HepG2 (cell line): Measurements from ENCODE around the gene SDR42E2. TPM values are rescaled to one million over a fixed set of nuclear protein-coding genes. Genes with fewer than 3 reads are reported as not detected.
A peak's percentile ranks its signal among the peaks of the same experiment; 100 is the strongest.
"Not testable (repeated sequence)": the region's sequence is repeated elsewhere in the genome, so short reads cannot be mapped to it uniquely, and the experiment has no call there.

Experiments used
- GTF3A ChIP-seq: sonication (generic); formaldehyde crosslinking; conservative IDR thresholded peaks from 2 replicates; pipeline ENCODE4 v1.4.0; 2020; ENCODE audit warnings: mild to moderate bottlenecking, missing genetic modification reagents
- KDM5B ChIP-seq: sonication (generic); formaldehyde crosslinking; IDR thresholded peaks from 2 replicates; pipeline ENCODE4 v1.4.0; 2020; ENCODE audit warnings: missing genetic modification reagents, mild to moderate bottlenecking, borderline replicate concordance
- RXRB ChIP-seq: IDR thresholded peaks from 2 replicates; pipeline ENCODE4 v1.6.1; 2016; ENCODE audit warnings: borderline replicate concordance, missing genetic modification reagents, missing compliant biosample characterization
- SNAI1 ChIP-seq: sonication (generic); formaldehyde crosslinking; IDR thresholded peaks from 2 replicates; pipeline ENCODE4 v1.5.0; 2020; ENCODE audit warnings: mild to moderate bottlenecking, missing genetic modification reagents, borderline replicate concordance
- TCF12 ChIP-seq, 2 experiments: fragments of 450-650 bp in 1 of 2; sonication (generic) in 1 of 2; formaldehyde crosslinking in 1 of 2; IDR thresholded peaks; 2 replicates each; pipeline versions ENCODE4 v1.6.1 to v1.8.0; 2017 to 2022; ENCODE audit warnings: antibody characterized with exemption in 1 of 2, mild to moderate bottlenecking in 1 of 2, missing genetic modification reagents in 1 of 2, moderate library complexity in 1 of 2
- TGIF2 ChIP-seq: IDR thresholded peaks from 2 replicates; pipeline ENCODE4 v1.6.1; 2016; ENCODE audit warnings: control low read depth, missing compliant biosample characterization
- TIGD3 ChIP-seq: sonication (generic); formaldehyde crosslinking; IDR thresholded peaks from 2 replicates; pipeline ENCODE4 v1.5.1; 2020; ENCODE audit warnings: mild to moderate bottlenecking, missing genetic modification reagents, borderline replicate concordance
- ZBTB34 ChIP-seq: sonication (generic); formaldehyde crosslinking; IDR thresholded peaks from 2 replicates; pipeline ENCODE4 v1.8.0; 2022; ENCODE audit warnings: mild to moderate bottlenecking, missing genetic modification reagents
- ZNF510 ChIP-seq: sonication (generic); formaldehyde crosslinking; IDR thresholded peaks from 2 replicates; pipeline ENCODE4 v1.4.0; 2020; ENCODE audit warnings: low read depth, mild to moderate bottlenecking, missing genetic modification reagents
- ZNF564 ChIP-seq: sonication (generic); formaldehyde crosslinking; IDR thresholded peaks from 2 replicates; pipeline ENCODE4 v1.8.1; 2023; ENCODE audit warnings: mild to moderate bottlenecking, missing genetic modification reagents
- polyA plus RNA-seq, 8 experiments: library from polyadenylated mRNA; depleted of rRNA in 3 of 8; stranded (reverse) in 7 of 8; unstranded in 1 of 8; fragments of >200 nt; fragmentation: Illumina TruSeq in 4 of 8; extraction: Trizol in 4 of 8; gene quantifications; 2 replicates each; pipeline versions ENCODE4 v1.2.1 to v1.2.3, GENCODE V29; 2011 to 2016; ENCODE audit warnings: low read depth in 4 of 8, missing spikeins in 1 of 8, mixed read lengths in 1 of 8; ENCODE audit not compliant: insufficient read depth in 1 of 8
- total RNA-seq, 5 experiments: library from RNA; depleted of rRNA; stranded (reverse); fragments of >200 nt; fragmentation: Illumina TruSeq; extraction: Trizol; gene quantifications; 2 replicates each; pipeline ENCODE4 v1.2.3, GENCODE V29; 2016; ENCODE audit warnings: low read depth in 1 of 5
- TF ChIP-seq, protein P1 (sequence below): IDR thresholded peaks from 2 replicates; pipeline ENCODE4 v1.4.0; 2020; ENCODE audit warnings: mild to moderate bottlenecking, missing genetic modification reagents
- TF ChIP-seq, protein P2 (sequence below): sonication (generic); formaldehyde crosslinking; IDR thresholded peaks from 2 replicates; pipeline ENCODE4 v1.4.0; 2020; ENCODE audit warnings: missing genetic modification reagents, mild to moderate bottlenecking, borderline replicate concordance
- TF ChIP-seq, protein P3 (sequence below), 2 experiments: fragments of 450-650 bp in 1 of 2; sonication (generic) in 1 of 2; formaldehyde crosslinking; IDR thresholded peaks; 2 replicates each; pipeline versions ENCODE4 v1.5.0 to v1.8.0; 2020 to 2022; ENCODE audit warnings: mild to moderate bottlenecking in 1 of 2, missing genetic modification reagents in 1 of 2
- TF ChIP-seq, protein P4 (sequence below): sonication (generic); formaldehyde crosslinking; IDR thresholded peaks from 2 replicates; pipeline ENCODE4 v1.8.0; 2022; ENCODE audit warnings: missing genetic modification reagents, mild to moderate bottlenecking, borderline replicate concordance

SDR42E2 gene
- total and polyA plus RNA-seq, 2 of the 13 experiments (the other 11 are each of a cell fraction or from before 2014, with no cell fraction given): 0.05 to 0.11 TPM

DNA sequence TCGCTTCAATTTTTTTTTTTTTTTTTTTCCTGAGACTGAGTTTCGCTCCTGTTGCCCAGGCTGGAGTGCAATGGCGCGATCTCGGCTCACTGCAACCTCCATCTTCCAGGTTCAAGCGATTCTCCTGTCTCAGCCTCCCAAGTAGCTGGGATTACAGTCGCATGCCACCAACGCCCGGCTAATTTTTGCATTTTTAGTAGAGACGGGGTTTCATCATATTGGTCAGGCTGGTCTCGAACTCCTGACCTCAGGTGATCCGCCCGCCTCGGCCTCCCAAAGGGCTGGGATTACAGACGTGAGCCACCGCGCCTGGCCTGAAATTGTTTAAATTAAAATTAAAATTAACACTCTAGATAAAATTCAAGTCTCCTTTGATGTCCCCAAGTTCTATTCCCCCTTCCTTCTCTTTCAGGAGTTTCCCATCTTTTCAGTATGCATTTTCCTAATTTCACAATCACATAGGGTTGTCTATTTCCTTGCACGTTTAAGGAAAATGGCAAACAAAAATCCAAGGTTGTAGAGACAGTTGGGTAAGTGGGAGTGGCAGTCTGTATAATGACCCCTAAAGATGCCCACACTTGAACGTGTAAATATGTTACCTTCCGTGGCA lies 34.4 kb downstream of the SDR42E2 start (continued):
- TF ChIP-seq, protein P1, sequence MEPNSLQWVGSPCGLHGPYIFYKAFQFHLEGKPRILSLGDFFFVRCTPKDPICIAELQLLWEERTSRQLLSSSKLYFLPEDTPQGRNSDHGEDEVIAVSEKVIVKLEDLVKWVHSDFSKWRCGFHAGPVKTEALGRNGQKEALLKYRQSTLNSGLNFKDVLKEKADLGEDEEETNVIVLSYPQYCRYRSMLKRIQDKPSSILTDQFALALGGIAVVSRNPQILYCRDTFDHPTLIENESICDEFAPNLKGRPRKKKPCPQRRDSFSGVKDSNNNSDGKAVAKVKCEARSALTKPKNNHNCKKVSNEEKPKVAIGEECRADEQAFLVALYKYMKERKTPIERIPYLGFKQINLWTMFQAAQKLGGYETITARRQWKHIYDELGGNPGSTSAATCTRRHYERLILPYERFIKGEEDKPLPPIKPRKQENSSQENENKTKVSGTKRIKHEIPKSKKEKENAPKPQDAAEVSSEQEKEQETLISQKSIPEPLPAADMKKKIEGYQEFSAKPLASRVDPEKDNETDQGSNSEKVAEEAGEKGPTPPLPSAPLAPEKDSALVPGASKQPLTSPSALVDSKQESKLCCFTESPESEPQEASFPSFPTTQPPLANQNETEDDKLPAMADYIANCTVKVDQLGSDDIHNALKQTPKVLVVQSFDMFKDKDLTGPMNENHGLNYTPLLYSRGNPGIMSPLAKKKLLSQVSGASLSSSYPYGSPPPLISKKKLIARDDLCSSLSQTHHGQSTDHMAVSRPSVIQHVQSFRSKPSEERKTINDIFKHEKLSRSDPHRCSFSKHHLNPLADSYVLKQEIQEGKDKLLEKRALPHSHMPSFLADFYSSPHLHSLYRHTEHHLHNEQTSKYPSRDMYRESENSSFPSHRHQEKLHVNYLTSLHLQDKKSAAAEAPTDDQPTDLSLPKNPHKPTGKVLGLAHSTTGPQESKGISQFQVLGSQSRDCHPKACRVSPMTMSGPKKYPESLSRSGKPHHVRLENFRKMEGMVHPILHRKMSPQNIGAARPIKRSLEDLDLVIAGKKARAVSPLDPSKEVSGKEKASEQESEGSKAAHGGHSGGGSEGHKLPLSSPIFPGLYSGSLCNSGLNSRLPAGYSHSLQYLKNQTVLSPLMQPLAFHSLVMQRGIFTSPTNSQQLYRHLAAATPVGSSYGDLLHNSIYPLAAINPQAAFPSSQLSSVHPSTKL (CRISPR knock-in tag): peak; percentile 32; the same call in 1 of the 2 replicates
- TF ChIP-seq RXRB (CRISPR knock-in tag) (peak; percentile 38; the same call in 1 of the 2 replicates), SNAI1 (CRISPR knock-in tag) (0 out of 2 replicates have a peak, but pooled peaks have one; percentile 33), GTF3A (CRISPR knock-in tag) (0 out of 2 replicates have a peak, but pooled peaks have one; percentile 50), KDM5B (CRISPR knock-in tag) (peak; percentile 21; the same call in 1 of the 2 replicates), ZBTB34 (peak; percentile 67; the same call in 1 of the 2 replicates), TGIF2 (0 out of 2 replicates have a peak, but pooled peaks have one; percentile 27), TCF12 (CRISPR knock-in tag; IDR thresholded peaks at IDR 0.05) (0 out of 2 replicates have a peak, but pooled peaks have one; percentile 31), ZNF510 (CRISPR knock-in tag) (0 out of 2 replicates have a peak, but pooled peaks have one; percentile 56), TIGD3 (CRISPR knock-in tag) (0 out of 2 replicates have a peak, but pooled peaks have one; percentile 9), ZNF564 (CRISPR knock-in tag) (0 out of 2 replicates have a peak, but pooled peaks have one; percentile 32)
- TF ChIP-seq, protein P2, sequence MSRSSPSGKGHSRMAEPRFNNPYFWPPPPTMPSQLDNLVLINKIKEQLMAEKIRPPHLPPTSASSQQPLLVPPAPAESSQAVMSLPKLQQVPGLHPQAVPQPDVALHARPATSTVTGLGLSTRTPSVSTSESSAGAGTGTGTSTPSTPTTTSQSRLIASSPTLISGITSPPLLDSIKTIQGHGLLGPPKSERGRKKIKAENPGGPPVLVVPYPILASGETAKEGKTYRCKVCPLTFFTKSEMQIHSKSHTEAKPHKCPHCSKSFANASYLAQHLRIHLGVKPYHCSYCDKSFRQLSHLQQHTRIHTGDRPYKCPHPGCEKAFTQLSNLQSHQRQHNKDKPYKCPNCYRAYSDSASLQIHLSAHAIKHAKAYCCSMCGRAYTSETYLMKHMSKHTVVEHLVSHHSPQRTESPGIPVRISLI: peak; percentile 9; the same call in 1 of the 2 replicates
- TF ChIP-seq, protein P3, sequence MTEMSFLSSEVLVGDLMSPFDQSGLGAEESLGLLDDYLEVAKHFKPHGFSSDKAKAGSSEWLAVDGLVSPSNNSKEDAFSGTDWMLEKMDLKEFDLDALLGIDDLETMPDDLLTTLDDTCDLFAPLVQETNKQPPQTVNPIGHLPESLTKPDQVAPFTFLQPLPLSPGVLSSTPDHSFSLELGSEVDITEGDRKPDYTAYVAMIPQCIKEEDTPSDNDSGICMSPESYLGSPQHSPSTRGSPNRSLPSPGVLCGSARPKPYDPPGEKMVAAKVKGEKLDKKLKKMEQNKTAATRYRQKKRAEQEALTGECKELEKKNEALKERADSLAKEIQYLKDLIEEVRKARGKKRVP (CRISPR knock-in tag; IDR thresholded peaks at IDR 0.05): peak in 1 of 2 experiments; percentile 87; a peak in 2 of 4 replicates
- not testable (repeated sequence) for TF ChIP-seq TCF12 (IDR thresholded peaks at IDR 0.05)
- TF ChIP-seq, protein P4, sequence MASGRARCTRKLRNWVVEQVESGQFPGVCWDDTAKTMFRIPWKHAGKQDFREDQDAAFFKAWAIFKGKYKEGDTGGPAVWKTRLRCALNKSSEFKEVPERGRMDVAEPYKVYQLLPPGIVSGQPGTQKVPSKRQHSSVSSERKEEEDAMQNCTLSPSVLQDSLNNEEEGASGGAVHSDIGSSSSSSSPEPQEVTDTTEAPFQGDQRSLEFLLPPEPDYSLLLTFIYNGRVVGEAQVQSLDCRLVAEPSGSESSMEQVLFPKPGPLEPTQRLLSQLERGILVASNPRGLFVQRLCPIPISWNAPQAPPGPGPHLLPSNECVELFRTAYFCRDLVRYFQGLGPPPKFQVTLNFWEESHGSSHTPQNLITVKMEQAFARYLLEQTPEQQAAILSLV (CRISPR knock-in tag): peak; percentile 1; the same call in 1 of the 2 replicates
